ENCODE data around the gene SETD7.

Gene SETD7

DNA sequence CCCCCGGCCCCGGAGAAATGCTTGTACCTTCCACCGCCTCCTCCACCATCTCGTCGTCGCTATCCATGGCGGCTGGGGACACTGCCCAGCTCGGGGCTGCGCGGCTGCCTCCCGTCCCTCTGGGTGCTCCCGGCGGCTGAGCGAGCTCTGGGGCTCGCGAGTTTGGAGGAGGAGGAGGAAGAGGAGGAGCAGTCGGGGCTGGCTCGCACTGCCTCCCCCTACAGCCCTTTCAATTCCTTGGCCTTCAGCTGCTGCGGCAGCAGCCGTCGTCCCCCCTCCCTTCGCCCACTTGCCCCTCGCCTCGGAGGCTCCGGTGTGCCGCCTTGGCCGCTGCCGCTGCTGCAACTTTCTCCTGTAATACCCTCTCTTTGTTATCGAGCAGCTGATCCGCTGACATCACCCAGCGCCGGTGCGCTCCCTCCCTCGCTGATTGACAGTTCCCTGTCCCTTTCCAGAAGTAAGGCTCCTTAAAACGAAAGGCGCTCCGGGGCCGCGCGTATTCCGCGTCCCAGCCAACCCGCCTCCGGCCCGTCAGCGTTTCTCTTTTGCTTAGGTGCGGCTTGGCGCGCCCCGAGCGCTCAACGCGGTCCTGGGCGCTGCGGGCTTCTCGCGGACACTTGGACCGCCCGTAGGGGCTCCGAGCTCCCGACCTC is at the start of gene SETD7:
TSS of gene SETD7 (minus strand) at position 149 of the 653 bp plus-strand sequence. CDS start at position 67, 82 bp downstream.
- no peak for FAIRE-seq
- DNase-seq (ENCODE audit: insufficient read length, low spot score), result no peak

DNA sequence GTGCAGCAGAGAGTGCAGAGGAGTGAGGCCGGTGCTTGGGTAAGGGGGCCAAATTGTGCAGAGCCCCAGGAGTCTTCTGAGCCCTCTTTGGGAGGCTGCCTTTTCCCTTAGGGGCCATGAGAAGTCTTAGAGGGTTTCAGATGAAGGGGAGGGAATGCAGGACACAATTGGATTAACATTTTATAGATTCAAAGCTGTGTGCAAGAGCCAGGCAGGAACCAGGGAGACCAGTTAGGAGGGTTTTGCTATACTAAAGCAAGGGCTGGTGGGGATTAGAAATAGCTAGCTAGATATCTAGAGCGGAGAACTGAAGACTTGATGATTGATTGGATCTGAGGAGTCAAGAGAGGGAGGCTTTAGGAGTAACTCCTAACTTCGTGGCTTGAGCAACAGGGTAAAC is 49.5 kb upstream of the SETD7 start:
- DNase-seq (ENCODE audit: insufficient read length, low spot score), result no peak
- no peak for FAIRE-seq

DNA sequence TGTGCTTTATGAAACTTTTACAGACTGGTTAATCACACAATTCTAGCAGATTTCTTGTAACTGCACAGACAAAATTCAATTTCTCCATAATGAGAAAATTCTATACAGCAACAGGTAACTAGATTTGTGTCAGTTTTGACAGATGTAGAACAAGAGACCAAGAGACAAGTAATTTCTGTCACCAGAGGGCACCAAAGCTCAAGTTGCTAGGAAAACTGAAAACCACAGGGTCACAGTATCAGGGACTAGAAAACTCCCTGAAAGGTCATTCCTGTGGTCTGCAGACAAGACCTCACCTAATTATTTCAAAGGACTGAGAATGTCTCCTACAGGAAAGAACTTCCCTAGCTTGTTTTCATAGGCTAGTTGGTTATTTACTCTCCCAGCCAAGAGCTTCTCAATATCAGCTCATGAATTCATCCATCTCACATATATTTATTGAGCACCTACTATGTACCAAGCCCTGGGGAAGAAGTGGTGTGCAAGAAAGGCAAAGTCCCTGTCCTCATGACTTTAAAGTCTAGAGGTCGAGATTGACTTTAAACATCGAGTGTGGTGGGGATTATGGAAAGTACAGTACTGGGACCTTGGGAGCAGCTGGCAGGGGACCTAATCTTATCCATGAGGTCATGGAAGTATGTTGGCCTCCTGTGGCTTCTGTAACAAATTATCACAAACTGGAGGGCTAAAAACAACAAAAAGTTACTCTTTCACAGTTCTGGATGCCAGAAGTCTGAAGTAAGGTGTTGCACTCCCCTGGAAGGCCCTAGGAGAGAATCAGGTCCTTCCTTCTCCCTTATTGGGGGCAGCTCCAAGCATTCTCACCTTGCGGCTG is 47.8 kb upstream of the SETD7 start:
- no peak for FAIRE-seq
- DNase-seq (ENCODE audit: insufficient read length, low spot score), result peak; percentile 19

DNA sequence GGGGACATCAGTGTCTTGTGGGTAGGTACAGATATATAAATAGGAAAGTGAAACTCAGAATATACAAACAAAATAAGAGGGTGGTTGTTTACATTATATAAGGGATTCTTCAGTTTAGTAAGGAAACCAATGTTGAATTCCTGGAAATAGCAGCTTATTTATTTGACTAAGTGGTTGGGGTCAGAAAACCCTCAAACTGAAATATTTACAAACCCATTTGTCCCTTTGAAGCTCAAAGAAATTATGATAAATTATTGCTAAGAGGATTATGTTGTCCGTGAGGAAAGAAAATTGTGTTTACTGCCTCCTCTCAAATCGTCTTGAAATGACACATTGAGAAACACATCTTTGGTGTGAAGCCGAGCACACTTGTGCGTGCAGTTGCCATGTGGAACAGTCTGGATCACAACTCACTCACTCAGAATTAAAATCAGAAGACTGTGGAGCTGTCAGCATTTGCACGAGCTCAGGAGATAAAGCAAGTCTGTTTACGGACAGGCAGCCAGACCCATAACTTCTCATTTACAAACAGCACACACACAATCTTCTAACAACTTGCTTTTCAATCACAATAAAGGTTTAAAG is 46.8 kb upstream of the SETD7 start:
- DNase-seq (ENCODE audit: insufficient read length, low spot score) (no peak), FAIRE-seq (no peak)

DNA sequence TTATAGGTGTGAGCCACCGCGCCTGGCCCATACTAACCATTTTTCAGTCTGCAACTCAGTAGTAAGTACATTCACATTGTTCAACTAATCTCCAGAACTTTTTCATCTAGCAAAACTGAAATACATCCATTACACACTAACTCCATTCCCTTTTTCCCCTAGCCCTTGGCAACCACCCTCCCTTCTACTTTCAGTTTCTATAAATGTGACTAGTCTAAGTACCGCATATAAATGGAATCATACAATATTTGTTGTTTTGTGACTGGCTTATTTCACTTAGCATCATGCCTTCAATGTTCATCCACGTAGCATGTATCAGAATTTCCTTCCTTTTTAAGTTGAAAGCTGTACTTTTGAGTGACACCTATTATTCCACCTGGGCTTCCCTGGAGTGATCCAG is 44.6 kb upstream of the SETD7 start:
- DNase-seq (ENCODE audit: insufficient read length, low spot score) (no peak), FAIRE-seq (no peak)

DNA sequence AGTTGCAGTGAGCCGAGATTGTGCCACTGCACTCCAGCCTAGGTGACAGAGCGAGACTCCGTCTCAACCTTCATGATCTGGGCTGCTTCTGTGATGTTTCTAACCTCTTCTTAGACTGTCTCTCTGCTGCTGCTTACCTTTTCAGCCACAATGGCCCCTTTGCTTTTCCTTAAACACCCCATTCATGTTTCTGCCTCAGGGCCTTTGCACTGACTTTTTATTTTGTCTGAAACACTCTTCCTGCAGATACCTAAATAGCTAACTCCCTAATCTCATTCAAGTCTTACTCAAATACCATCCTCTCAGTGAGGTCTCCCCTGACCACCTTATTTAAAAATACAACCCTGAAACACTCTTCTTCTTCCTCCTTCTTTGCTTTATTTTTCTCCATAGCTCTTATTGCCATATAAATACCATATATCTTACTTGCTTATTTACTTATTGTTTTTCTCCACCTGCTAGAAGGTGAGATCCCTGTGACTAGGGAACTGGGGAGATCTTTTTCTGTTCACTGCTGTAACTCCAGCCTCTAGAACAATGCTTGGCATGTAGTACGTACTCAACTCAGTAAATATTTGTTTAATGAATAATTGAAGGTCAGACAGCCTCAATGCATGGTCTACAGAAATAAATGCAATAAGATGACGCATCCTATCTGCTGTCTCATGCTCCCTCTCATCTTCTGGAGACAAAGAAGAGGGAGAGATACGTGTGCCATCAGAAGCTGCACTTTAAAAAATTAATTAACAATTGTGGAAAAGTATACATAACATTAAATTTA is 43.8 kb upstream of the SETD7 start:
- DNase-seq (ENCODE audit: insufficient read length, low spot score), result no peak
- no peak for FAIRE-seq

DNA sequence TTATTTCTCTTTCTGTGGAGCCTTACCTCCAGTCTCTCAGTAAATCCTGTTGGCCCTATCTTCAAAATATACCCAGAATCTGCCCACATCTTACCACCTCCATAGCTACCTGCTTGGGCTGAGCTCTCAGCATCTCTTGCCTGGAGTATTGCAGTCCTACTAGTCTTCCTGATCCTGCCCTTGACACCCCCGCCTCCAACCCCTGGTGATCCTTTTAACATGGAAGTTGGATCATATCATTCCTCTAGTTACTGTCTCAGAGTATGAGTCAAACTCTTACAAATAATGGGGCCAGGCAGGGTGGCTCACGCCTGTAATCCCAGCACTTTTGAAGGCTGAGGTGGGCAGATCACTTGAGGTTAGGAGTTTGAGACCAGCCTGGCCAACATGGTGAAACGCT is 43.1 kb upstream of the SETD7 start:
- DNase-seq (ENCODE audit: insufficient read length, low spot score), result no peak
- no peak for FAIRE-seq

DNA sequence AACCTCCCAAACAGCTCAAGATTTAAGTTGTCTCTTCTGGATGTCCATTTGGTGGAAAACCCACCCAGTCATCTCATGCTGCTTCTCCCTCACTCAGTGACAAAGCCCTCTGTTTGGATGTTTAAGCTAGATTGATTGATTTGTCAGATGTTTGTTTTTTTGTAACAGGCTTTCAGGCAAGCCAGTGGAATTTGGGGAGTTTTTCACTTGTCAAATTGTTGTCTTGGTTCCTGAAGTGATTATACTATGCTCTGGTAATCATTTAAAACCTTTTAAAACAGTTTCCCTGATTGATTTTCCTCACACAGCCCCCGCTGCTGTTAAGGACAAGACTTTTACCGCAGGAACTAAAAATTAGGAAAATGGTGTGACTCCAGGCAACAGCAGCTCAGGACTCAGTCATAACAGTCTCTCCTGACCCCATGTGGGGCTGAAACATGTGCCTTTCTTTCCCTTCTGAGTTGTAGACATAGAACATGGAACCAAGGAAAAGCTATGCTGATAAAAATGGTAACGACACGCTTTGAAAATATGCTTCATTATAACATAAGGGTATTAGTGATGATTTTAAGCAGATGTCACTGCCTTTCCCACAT is 40.8 kb upstream of the SETD7 start:
- DNase-seq (ENCODE audit: insufficient read length, low spot score) (no peak), FAIRE-seq (no peak)

DNA sequence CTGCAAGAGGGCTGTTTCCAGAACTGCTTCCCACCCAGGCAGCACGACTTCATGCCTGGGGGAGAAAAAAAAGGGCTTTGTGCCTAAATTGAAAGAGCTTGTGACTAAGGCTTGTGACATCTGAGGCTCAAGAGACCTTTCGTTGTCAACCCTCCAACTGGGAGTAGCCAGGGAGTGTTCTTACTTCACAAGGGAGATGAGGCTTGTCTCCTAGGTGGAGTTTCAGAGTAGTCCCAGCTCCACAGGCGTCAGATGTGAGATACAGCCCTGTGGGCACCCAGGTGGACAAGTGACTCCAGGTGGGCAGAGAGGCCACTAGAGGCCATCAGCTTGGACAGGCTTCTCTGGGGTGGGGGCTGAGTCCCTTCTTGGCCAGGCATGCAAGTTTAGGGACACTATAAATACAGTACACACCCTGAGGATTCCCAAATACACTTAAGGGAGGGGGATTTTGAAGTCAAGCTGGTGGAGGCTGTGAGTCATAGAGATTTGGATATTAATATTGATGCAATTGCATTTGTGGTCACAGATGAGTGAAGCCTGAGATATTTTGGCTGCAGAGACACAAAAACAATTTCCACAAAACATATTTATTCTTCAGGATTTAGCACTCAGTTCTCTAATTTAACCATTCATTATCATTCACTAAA is 40.1 kb upstream of the SETD7 start:
- FAIRE-seq, result no peak
- DNase-seq (ENCODE audit: insufficient read length, low spot score), result no peak

DNA sequence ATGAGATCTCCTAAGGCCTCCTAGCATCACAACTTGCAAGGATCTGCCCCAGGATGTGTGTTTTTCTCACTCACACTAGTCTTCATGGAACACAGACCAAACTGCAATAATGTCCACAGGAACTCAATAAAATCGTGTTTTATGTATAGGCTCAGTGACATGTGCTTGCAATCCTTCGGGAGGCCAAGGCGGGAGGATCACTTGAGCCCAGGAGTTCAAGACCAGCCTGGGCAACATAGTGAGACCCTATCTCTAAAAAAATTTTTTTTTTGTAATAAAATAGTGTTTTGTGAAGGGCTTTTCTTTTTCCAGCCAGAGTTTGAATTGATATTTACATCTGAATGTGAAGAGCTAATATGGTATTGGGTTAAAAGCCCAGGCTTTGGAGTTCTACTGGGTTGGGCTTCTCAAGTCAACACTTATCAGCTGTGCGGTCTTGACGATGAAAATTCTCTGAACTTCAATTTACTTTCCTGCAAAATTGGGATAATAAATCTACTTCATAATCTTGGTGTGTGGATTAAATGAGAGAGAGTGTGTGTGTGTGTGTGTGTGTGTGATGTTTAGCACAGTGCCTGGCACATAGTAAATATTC is 38.7 kb upstream of the SETD7 start:
- FAIRE-seq (no peak), DNase-seq (ENCODE audit: insufficient read length, low spot score) (no peak)

DNA sequence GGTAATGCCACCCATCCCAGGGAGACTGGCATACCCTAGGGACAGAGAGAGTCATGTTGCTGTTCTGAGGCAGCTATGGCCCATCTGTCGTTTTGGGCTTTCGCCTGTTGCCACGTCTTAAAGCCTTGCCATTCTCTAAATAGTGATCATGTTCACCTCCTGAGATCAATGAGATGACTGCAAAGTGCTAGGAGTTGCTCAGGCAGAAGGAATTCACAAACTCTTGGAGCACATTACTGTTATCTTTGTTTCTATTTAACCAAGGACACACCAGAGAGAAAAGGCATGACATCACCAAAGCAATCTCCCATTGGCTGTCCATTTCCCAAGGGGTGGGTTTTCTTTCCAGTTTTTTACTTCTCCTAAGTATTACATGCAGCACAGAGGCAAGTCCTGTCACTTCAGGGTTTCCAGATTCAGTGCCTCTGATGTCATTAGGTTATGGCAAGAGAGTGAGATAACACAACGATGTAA is 37.1 kb upstream of the SETD7 start:
- DNase-seq (ENCODE audit: insufficient read length, low spot score) (no peak), FAIRE-seq (no peak)

DNA sequence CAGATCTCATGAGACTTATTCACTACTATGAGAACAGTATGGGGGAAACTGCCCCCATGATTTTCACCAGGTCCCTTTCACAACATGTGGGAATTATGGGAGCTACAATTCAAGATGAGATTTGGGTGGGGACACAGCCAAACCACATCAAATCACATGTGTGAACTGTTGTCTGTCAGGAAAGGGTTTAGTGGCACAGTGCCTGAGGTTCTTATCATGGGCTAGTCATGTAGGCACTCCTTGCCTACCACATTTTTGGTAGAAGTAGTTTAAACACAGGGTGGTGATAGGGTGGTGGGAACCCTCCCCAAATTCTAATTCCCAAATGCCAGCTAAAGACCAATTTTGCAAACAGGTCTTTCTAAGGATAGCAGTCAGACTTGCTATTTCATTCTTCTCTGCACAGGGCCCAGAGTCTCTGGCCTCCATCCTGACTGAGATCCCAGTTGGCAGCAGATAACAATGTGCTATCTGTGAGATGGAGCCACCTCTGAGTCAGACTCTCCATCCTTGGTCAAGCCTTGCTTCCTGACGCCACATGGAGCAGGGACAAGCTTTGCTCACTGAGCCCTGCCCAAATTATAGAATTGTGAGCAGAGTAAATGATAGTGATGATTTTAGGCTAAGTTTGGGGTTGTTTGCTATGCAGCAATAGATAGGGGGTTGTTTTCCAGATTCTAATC is 33.5 kb upstream of the SETD7 start:
- DNase-seq (ENCODE audit: insufficient read length, low spot score) (no peak), FAIRE-seq (no peak)

DNA sequence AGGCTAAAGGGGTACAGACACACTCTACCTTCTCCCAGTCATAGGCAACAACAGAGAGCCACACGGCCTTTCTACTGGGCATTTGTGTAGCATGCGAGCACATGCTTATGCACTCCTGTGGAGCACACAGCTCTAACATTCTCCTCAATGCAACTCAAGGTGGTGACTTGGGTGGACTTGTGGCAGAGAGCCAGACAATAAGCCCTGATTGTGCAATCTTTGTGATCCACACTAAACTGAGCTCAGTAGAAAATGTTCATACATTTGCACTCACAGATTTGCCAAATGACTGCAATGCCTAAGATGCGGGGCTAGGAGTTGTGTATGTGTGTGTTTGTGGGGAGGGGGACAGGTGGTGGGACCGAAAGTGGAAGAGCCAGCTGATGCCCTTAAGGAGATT is 31.4 kb upstream of the SETD7 start:
- FAIRE-seq, result no peak
- DNase-seq (ENCODE audit: insufficient read length, low spot score), result no peak

DNA sequence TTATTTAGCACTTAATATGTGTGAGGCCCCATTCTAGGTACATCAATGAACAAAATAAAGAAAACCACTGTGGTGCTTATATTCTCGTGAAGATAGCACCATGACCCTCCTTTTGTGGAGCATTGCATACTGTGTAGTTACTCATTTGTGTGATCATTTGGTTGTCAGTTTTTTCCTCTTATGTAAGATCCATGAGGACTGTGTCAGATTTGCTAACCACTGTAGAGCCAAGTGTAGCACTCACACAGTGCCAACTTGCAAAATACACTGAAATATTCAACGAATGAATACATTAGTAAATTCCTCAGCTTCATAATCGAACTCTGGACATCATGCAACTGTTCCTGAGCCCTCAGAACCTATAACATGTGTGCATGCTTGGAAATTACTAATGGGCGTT is 29.5 kb upstream of the SETD7 start:
- no peak for DNase-seq (ENCODE audit: insufficient read length, low spot score)
- no peak for FAIRE-seq

DNA sequence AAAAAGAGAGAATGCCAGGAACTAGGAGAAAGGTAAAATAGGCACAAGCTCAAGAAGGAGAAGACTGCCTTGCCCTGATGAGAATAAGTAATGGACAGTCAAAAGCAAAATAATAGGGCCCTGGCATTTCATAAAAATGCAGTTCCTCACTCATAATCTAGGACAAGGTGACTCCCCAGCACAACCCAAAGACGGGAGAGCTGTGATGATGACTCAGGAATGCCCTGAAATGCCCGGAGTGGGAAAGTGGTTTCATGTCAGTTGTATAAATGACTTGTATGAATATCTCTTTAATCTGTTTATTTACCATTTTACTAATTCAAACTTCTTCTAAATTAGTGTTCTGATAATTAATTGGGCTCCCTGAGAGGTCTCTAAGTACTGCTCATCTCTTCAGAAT is 28.8 kb upstream of the SETD7 start:
- FAIRE-seq (no peak), DNase-seq (ENCODE audit: insufficient read length, low spot score) (no peak)

DNA sequence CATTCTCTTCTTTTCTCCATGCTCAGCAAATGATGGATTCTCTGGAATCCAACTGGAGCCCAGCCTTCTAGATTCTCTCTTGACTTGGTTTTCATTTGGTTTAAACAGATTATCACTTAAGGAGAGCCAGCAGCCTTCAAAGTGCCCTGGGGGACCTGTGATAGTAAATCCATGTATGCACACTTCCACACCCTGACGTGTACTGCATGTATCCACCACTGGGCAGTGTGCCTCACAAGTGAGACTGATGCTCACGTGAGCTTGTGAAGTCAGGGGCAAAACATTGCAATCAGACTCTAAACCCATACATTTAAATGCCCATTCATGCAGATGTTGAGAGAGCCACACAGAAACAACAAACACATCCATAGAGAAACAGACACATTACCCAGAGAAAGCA is 28.0 kb upstream of the SETD7 start:
- no peak for FAIRE-seq

DNA sequence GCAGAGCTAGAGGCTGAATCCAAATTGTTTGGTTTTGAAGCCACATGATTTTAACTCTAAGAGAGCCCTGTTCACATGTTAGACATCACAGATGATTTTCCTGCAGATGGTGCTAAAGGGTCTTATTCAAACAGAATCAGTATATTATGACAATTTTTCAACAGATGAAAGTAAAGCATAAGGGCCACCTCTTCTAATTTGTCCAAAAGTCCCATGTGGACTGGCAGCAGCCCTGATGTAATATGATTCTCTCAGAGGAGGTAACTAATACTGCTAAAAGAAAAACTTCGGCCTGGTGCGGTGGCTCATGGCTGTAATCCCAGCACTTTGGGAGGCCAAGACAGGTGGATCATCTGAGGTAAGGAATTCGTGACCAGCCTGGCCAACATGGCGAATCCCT is 26.0 kb upstream of the SETD7 start:
- FAIRE-seq (no peak), DNase-seq (ENCODE audit: insufficient read length, low spot score) (no peak)

More for the DNA sequence above, 28.0 kb upstream of the SETD7 start:
- no peak for DNase-seq (ENCODE audit: insufficient read length, low spot score)

DNA sequence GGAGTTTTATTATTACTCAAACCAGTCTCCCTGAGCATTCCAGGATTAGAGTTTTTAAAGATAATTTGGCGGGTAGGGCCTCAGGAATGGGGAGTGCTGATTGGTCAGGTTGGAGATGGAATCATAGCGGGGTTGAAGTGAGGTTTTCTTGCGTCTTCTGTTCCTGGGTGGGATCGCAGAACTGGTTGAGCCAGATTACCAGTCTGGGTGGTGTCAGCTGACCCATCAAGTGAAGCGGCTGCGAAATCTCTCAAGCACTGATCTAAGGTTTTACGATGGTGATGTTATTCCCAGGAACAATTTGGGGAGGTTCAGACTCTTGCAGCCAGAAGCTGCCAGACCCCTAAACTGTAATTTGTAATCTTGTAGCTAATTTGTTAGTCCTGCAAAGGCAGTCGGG is 25.1 kb upstream of the SETD7 start:
- DNase-seq (ENCODE audit: insufficient read length, low spot score), result no peak
- no peak for FAIRE-seq

DNA sequence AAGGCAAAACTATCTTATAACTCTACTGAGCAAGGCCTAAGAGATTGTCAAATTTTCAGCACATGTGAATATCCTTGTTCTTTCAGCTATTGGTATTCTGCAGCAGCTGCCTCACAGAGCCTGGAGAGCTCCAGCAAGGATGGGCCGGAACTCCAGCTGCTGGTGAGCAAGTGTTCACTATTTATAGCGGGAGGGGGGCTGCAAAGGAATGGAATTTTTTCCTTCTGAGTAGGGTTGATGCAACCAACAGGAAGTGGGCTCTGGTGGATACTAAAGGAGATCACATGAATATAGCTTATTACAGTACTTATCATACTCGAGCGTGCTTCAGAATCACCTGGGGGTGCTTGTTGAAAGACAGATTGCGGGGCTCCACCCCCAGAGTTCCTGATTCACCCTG is 20.2 kb upstream of the SETD7 start:
- DNase-seq (ENCODE audit: insufficient read length, low spot score) (no peak), FAIRE-seq (no peak)

All from GM19239 (cell line).